Osteoblast (primary cell): ENCODE data around the gene CLIC2. TPM values are rescaled to one million over a fixed set of nuclear protein-coding genes. Genes with fewer than 3 reads are reported as not detected.

Experiments used
- DNase-seq: peaks from one replicate; pipeline ENCODE4 v3.0.0; 2011; ENCODE audit warnings: low spot score, mixed read lengths; ENCODE audit not compliant: insufficient read length; ENCODE audit errors: missing footprints
- H2AFZ ChIP-seq: 2 replicates; pipeline ENCODE4 v1.6.0; 2011; ENCODE audit warnings: mild to moderate bottlenecking, low read length
- H3K27ac ChIP-seq: 2 replicates; pipeline ENCODE4 v1.5.1; 2011; ENCODE audit warnings: mild to moderate bottlenecking, low read depth, low read length, moderate library complexity
- H3K27me3 ChIP-seq: 2 replicates; pipeline ENCODE4 v1.6.0; 2012; ENCODE audit warnings: mild to moderate bottlenecking, control low read depth, inconsistent platforms, low read length, moderate library complexity; ENCODE audit not compliant: insufficient read depth
- H3K36me3 ChIP-seq: 2 replicates; pipeline ENCODE4 v1.5.1; 2011; ENCODE audit warnings: mild to moderate bottlenecking, low read length, control low read depth, moderate library complexity; ENCODE audit not compliant: insufficient read depth
- H3K4me1 ChIP-seq: 2 replicates; pipeline ENCODE4 v1.5.1; 2011; ENCODE audit warnings: mild to moderate bottlenecking, low read length, control low read depth, moderate library complexity; ENCODE audit not compliant: insufficient read depth
- H3K4me2 ChIP-seq: 2 replicates; pipeline ENCODE4 v1.6.0; 2011; ENCODE audit warnings: mild to moderate bottlenecking, low read length; ENCODE audit not compliant: insufficient read depth
- H3K4me3 ChIP-seq: fragments of 200-600 bp; sonication (generic); 3 replicates; pipeline ENCODE4 v1.5.1; 2012; ENCODE audit warnings: mild to moderate bottlenecking, low read length, inconsistent platforms; ENCODE audit not compliant: insufficient read depth
- H3K79me2 ChIP-seq: 2 replicates; pipeline ENCODE4 v1.6.0; 2012; ENCODE audit warnings: mild to moderate bottlenecking, low read length, control low read depth, inconsistent platforms; ENCODE audit not compliant: insufficient read depth
- H3K9me3 ChIP-seq: 2 replicates; pipeline ENCODE4 v1.5.1; 2011; ENCODE audit warnings: low read depth, low read length, control low read depth
- H4K20me1 ChIP-seq: 2 replicates; pipeline ENCODE4 v1.6.0; 2012; ENCODE audit warnings: mild to moderate bottlenecking, low read length, control low read depth; ENCODE audit not compliant: insufficient read depth
- CTCF ChIP-seq: IDR thresholded peaks from 2 replicates; pipeline ENCODE4 v1.5.1; 2011; ENCODE audit warnings: mild to moderate bottlenecking, low read depth, low read length, moderate library complexity; ENCODE audit errors: extremely low read depth
- small RNA-seq: library from RNA; depleted of rRNA; stranded (forward); fragments of <200 nt; gene quantifications from one replicate; pipeline ENCODE3, GENCODE V24; 2012
- total RNA-seq: library from RNA; depleted of rRNA; stranded (reverse); fragments of >200 nt; gene quantifications from 2 replicates; pipeline ENCODE4 v1.2.3, GENCODE V29; 2012

Gene CLIC2
- total RNA-seq, 1 donor, result 1.1 TPM

GRCh38 chrX:155235891-155236290 is 98.5 kb downstream of the CLIC2 start:
- Histone ChIP-seq H3K36me3 (peaks cover 18% of the 10 kb centered on the region), H3K27ac (no peak overlapping the region), H3K4me3 (no peak overlapping the region), H3K79me2 (peaks cover 4% of the 10 kb centered on the region), H4K20me1 (no peaks in the 10 kb centered on the region), H3K9me3 (no peaks in the 10 kb centered on the region), H2AFZ (no peak overlapping the region), H3K4me2 (no peak overlapping the region), H3K27me3 (no peaks in the 10 kb centered on the region), H3K4me1 (no peaks in the 10 kb centered on the region)
- TF ChIP-seq CTCF, result no peak
- no peak for DNase-seq

GRCh38 chrX:155231163-155231562 is 103.3 kb downstream of the CLIC2 start:
- DNase-seq, result no peak
- H3K9me3 ChIP-seq, result no peaks in the 10 kb centered on the region

More at GRCh38 chrX:155231163-155231562, 103.3 kb downstream of the CLIC2 start:
- TF ChIP-seq CTCF, result no peak
- peaks cover 4% of the 10 kb centered on the region for H3K79me2 ChIP-seq
- H3K27me3 ChIP-seq, result no peaks in the 10 kb centered on the region
- H3K4me1 ChIP-seq, result no peaks in the 10 kb centered on the region
- no peak overlapping the region for H3K4me3 ChIP-seq
- no peak overlapping the region for H3K27ac ChIP-seq
- H2AFZ ChIP-seq, result no peak overlapping the region
- no peak overlapping the region for H3K4me2 ChIP-seq
- peaks cover 9% of the 10 kb centered on the region for H3K36me3 ChIP-seq
- H4K20me1 ChIP-seq, result no peaks in the 10 kb centered on the region

Small RNAs within 50 kb of the gene (small RNA-seq; reads per million reads assigned to genes)
- gene AC234781.4 (not detected), gene MIR1184-2 (not detected)

Other genes starting within 250 kb of the CLIC2 start
- 39.4 and 43.6 TPM in 2 replicates for gene VBP1, start 118.2 kb downstream of the CLIC2 start, total RNA-seq
- gene RAB39B, start 70.1 kb downstream of the CLIC2 start, total RNA-seq, result 0.36 and 0.59 TPM in 2 replicates
- not detected in 2 replicates for gene F8A2, start 47.5 kb upstream of the CLIC2 start, total RNA-seq
- gene F8A3, start 124.0 kb upstream of the CLIC2 start, total RNA-seq, result 0.36 and 0.88 TPM in 2 replicates